RPMI8226 (cell line): Measurements from ENCODE around the gene DFFA.
"Not testable (repeated sequence)": the region's sequence is repeated elsewhere in the genome, so short reads cannot be mapped to it uniquely, and the experiment has no call there.

Source experiments
- DNase-seq: peaks from one replicate; pipeline ENCODE4 v3.0.0-alpha.2; 2015

Gene DFFA, protein sequence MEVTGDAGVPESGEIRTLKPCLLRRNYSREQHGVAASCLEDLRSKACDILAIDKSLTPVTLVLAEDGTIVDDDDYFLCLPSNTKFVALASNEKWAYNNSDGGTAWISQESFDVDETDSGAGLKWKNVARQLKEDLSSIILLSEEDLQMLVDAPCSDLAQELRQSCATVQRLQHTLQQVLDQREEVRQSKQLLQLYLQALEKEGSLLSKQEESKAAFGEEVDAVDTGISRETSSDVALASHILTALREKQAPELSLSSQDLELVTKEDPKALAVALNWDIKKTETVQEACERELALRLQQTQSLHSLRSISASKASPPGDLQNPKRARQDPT

GRCh38 chr1:10472220-10473144 lies at the start of gene DFFA:
DFFA (minus strand) TSS chr1:10472529; CDS start chr1:10472458, 71 bp downstream.
- DNase-seq, result peak; percentile 98

DNA sequence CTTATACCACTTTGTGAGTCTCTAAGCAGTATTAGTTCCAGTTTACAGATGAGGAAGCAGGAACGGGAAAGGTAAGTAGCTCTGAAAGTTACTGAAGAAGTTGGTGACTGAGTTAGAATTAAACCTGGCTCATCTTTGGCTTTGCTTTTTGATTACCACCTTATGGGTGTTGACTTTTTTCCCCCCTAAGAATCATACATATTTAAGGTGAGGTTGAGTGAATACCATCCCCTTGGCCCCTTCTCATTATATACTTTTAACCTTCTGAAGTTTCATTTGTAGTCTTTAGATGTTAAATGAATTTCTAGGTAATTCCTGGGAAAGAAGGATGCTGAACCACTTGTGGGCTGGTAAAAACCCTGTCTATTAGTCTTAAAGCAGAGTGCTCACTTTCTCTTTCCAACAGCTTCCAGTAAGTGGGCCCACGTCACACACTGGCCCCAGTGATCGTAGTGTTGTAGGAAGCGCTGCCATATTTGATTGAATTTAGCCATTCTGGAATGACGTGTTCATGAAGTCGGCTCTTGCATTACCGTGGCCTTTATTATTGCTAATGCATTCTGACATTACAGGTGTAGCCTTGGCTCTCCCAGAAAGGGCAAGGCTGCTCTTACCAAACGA lies 49.3 kb upstream of the DFFA start:
- DNase-seq, result no peak

- no peak for DNase-seq
Measured at GRCh38 chr1:10520952-10521351, 48.6 kb upstream of the DFFA start.

DNA sequence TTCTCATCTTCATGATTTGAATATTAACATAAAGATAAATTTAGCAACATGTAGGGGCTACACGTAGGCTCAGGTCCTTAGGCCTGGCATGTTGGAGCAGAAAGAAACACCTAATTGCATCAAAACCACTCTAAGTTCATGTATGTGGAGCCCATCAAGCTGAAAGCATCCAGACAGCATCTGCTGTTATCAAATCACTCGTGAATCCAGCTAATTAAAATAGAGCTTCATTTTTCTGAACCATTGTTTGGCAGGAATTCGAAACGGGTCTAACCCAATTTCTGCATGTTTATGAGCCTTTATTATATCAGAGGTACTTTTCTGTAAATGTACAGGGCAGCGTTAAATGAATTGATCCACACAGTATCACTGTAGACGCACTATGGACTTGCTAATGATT lies 48.2 kb upstream of the DFFA start:
- no peak for DNase-seq

- DNase-seq, result no peak
Measured at GRCh38 chr1:10519016-10519417, 46.7 kb upstream of the DFFA start.

- DNase-seq, result no peak
Measured at GRCh38 chr1:10517677-10517982, 45.3 kb upstream of the DFFA start.

DNA sequence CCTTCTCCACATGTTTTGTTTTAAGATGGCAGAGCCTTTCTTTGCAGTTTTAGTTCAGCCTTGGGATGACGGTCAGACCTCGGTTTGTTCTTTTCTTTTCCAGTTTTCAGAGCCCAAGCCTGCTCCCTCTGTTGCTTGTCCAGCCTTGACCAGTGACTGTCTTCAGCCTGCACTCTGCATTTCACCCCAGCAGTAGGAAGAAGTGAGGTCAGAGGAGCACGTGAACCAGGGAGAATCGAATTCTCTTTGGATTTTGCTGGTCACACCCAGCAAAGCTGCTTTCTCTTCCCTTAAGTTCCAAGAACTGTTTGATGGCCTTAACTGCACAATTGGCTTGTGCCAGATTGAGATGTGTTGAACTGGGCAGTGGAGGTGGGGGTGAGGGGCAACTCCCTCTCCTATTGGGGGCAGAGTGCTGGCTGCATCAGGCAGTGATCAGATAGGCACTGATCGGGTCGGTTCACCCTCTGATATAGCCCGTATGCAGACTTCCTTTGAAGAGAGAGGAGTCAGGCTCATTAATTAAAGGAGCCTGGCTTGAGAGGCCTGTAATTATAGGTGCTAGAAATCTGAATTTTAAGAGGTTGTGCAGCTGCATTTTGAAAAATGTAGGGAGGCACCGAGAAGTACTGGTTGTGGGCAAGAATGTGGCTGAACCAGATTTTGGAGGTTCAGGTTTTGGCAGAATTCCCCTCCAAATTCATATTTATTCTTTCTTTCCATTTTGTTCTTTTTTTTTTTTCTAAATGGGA lies 44.8 kb upstream of the DFFA start:
- no peak for DNase-seq

DNA sequence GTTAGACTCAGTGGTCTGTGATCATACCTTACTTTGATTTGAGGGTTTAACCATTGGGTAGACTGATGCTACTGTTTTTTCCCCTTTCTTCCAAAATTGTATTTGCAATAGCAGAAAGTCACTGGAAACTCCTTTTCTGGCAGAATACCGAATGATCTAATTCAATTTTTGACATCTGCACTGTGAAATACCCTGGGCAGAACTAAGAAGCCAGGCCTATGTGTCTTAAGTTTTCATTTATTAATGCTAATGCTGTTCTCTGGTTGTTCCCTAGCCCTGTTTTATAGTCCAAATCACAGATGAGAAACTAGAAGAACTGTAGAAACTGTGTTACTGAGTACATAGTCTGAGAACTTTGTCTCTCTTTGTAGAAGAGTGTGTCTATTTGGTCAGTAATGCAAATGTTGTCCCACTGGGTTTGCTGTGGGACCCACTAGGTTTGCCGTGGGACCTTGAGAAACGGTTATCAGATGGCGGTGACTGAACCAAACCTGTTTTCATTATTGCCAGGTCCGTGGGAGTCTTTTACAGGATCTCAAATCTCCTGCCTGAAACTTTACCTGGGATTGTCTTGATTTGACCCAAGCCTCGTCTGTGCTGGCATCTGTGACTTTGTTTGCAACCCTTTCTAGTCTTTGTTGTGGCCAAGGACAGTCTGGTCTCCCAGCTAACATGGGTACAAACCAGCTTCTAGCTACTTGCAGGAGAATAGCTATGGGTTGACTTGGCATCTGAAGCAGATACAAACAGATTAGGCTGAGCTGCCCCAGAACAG lies 43.8 kb upstream of the DFFA start:
- DNase-seq, result no peak

DNA sequence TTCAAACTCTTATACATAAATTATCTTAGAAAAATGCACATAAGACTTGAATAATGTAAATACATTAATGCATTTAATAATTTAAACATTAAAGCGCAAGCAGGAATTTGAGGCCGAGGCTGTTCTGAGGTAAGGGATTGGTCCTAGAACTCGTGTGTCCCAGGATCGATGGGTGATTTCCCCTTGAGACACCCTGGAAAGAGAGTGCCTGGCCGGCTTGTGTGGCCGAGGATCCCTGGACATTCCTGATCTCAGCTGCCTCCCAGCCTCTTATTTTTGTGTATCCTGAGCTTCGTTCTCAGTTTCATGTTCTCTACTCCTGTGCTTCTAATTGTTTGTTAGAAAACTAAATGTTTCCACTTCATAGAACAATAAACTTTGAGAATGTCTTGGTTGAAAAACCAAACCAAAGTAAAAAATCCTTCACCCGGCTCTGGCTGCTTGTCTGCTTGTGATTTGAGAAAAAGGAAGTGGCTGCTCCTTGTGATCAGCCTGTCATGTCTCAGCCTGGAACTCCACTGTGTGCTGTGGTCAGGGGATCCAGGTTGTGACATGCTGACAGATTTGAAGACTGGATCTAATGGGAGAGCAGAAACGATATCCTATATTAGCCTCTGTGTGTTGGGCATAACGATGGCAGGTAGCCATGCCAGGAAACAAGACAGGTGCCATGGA lies 43.1 kb upstream of the DFFA start:
- DNase-seq, result no peak

DNA sequence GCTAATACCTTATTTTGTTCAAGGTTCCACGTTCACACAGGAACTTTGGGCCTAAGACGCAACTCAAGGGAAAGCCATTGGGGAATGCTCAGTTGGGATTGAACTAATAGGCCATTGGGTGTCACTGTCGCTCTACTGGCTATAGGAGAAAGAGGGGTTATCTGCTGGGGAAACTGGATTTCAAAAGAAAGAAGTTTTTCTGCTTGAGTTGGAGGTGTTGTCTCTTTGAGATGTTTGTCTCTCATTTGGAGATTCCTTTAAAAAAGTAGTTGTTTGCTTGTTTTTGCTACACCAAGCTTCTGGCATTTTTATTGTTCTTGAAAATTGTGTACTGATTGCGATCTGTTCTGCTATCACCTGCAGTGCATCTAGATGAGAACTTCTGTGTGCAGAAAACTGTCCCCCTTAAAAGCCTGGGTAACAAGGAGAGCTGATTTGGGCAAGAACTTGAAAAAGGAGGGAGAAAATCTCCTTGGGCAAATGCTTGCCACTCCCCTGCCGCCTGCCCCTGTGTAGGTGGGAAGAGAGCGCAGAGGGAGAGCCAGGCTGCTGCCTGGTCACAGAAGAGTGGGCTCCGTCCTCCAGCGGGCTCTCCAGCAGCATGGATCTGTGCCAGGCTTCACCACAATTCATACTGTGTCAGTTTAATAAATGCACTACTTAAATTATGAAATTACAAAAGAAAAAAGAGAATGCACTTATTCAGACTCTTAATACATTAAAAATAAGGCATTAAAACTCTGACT lies 42.3 kb upstream of the DFFA start:
- DNase-seq, result no peak

DNA sequence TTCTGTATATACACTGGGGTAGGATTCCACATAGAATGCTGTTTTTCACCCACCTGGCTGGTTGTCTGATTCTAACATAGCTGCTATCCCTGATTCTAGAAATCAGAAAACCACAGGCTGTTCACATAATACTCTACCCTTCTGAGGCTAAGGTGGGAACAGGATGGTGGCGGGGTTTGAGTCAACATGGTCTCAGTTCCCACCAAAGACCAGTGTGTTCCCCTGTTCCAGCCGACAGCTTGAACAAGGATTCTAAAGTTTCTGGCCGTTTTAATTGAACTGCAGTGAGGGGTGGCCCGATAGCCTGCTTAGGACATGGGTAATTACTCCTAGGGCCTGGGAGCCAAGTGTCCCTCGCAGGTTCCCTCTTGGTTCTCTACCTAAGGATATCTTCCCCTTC lies 40.9 kb upstream of the DFFA start:
- no peak for DNase-seq

- no peak for DNase-seq
Measured at GRCh38 chr1:10511494-10511885, 39.2 kb upstream of the DFFA start.

- no peak for DNase-seq
Measured at GRCh38 chr1:10510520-10511493, 38.5 kb upstream of the DFFA start.

DNA sequence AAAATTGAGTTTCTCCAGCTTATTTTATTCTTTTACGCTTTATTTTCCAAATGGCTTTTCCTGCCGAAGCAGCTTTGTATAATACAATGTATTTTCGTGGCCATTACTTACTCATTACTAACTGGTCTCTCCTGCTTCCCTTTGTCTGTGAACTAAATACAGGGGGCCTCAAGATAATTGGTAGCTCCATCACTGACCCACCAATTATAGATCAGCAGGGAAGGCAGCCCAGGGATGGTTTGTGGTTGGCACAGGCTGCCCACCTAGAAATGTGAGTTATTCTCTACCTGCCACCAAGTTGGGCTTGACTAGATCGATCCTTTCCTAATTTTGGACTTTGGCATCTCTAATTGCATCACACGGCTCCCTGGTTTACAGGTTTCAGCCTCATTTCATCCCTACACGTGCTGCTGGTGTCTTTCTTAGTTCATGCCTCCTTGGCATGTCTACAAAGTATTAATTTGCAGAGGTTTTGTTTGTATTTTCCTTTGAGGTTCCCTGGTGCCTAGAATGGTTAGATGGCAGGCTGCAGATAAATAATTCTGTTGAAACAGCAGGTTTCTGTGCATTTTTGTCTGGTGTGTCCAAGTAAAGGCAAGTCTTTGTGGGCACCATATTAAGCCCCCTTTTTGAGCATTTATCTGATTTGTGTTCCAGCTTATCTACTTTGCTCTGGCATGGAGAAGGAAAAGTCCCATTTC lies 37.6 kb upstream of the DFFA start:
- DNase-seq, result no peak

DNA sequence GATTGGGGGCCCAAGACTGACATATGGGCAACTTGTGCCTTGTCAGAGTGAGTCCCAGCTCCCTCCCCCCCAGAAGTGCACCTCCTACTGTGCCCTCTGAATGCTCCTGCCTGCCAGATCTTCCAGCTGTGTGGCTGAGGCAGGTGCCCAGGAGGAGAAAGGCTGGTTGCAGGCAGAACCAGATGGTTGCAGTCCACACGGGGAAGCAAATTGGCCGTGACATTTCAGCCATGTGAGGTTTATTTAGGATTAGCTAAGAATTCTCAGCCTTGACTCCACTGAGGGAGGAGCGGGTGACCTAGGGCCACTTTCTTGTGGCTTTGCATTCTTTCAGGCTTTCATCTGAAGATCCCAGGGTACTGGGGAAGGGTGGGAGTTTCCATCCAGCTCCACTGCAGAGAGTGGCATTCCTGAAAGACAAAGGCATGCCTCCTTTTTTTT lies 36.2 kb upstream of the DFFA start:
- no peak for DNase-seq

- DNase-seq, result peak; percentile 56
Measured at GRCh38 chr1:10507111-10507879, 35.0 kb upstream of the DFFA start.

GRCh38 chr1:10506677-10507047 lies 34.3 kb upstream of the DFFA start:
- DNase-seq, result no peak

DNA sequence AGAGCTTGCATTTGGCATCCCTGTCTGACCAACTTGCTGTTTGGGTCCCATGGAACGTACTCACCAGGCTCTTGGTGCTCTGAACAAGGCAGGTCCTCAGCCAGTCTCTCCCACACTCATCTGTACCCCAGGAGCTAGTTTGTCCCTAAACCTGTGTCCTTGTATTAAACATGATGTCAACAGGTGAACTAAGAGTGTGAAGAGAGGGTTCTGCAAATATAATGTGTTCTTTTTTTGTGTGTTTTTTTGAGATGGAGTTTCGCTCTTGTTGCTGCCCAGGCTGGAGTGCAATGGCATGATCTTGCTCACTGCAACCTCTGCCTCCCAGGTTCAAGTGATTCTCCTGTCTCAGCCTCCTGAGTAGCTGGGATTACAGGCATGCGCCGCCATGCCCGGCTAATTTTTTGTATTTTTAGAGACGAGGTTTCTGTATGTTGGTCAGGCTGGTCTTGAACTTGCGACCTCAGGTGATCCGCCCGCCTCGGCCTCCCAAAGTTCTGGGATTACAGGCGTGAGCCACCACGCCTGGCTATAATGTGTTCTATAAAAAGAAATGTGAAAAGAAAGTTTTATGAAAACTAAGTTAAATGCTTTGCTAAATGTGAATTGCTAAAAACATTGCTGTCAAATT lies 33.8 kb upstream of the DFFA start:
- DNase-seq, result not testable (repeated sequence)
